Lower leg skin (tissue), 3 donors: ENCODE results near the gene RIBC2.

Source experiments
- CTCF ChIP-seq, 3 donors: fragments of 450-650 bp; IDR thresholded peaks; one replicate each; pipeline ENCODE4 v1.5.1; 2016; ENCODE audit warnings: antibody characterized with exemption in 3 of 3, mild to moderate bottlenecking in 3 of 3, moderate library complexity in 2 of 3
- POLR2A ChIP-seq, 2 donors: fragments of 450-650 bp; IDR thresholded peaks; one replicate each; pipeline ENCODE4 v1.6.1; 2016 to 2017; ENCODE audit warnings: antibody characterized with exemption in 2 of 2, mild to moderate bottlenecking in 1 of 2, moderate library complexity in 1 of 2

- no peak for TF ChIP-seq POLR2A (IDR thresholded peaks at IDR 0.05)
- no peak for TF ChIP-seq CTCF (IDR thresholded peaks at IDR 0.05)
Observed at GRCh38 chr22:45455621-45456020, 42.1 kb downstream of the RIBC2 start.
